Inflammatory macrophage (primary cell): Measurements from ENCODE around the gene LYPD8.
A peak's percentile ranks its signal among the peaks of the same experiment; 100 is the strongest.

ENCODE experiments used
- DNase-seq, 2 donors: peaks; one replicate each; pipeline ENCODE4 v3.0.0-alpha.2; 2020 to 2022

The LYPD8 gene

DNA sequence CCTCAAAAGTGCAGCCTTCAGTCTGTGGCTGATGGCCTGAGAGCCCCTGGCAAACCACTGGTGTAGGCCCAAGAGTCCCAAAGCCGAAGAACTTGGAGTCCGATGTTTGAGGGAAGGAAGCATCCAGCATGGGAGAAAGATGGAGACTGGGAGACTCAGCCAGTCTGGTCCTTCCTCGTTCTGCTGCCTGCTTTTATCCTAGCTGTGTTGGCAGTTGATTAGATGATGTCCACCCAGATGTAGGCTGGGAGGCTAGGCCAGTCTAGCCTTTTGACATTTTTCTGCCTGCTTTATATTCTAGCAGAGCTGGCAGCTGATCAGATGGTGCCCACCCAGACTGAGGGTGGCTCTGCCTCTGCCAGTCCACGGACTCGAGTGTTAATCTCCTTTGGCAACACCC, 1.1 kb upstream of the LYPD8 start:
- no peak for DNase-seq

DNA sequence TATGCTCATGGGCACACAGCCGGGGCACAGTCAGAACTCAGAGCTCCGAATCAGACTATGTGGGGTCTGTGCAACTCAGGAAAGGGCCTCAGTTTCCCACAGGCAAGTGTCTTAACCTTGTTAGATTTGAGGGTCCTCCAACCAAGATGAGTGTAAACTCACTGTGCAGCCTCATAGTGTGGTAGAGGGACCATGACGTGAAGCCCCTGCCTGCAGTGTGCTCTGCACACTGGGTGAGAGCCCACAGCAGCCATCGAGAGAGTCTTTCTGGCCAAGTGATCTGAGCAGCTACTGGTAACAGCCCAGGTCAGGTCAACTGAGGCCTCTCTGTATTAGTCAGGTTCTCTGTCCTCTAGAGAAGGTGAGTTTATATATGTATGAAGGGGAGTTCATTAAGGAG, 592 bp upstream of the LYPD8 start:
- no peak for DNase-seq

DNA sequence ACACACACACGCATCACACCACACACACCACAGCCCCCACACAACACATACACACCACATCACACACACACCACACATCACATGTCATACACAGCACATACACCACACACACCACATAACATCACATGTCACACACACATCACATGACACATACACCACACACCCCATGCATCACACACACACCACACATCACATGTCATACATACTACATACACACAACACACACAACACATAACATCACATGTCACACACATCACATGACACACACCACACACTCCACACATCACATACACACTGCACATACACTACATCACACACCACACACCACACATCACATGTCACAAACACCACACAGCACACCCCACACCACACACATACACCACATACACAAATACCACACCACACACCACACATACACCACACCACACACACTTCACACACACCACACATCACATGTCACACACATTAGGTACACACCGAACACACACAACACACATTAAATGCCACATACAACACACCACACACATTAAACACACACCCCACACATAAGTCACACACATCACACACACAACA, 1.8 kb downstream of the LYPD8 start:
- no peak for DNase-seq

DNA sequence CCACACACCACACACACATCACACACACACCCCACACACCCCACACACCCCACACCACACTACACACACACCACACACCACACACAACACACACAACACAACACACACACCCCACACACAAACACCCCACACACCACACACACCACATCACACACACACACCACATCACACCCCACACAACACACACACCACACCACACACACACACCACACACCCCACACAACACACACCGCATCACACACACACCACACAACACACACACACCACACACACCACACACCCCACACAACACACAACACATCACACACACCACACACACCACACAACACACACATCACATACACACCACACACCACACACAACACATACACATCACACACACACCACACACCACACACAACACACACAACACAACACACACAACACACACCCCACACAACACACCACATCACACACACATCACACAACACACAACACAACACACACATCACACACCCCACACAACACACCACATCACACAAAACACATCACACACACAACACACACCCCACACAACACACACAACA, 2.4 kb downstream of the LYPD8 start:
- DNase-seq = no peak

DNA sequence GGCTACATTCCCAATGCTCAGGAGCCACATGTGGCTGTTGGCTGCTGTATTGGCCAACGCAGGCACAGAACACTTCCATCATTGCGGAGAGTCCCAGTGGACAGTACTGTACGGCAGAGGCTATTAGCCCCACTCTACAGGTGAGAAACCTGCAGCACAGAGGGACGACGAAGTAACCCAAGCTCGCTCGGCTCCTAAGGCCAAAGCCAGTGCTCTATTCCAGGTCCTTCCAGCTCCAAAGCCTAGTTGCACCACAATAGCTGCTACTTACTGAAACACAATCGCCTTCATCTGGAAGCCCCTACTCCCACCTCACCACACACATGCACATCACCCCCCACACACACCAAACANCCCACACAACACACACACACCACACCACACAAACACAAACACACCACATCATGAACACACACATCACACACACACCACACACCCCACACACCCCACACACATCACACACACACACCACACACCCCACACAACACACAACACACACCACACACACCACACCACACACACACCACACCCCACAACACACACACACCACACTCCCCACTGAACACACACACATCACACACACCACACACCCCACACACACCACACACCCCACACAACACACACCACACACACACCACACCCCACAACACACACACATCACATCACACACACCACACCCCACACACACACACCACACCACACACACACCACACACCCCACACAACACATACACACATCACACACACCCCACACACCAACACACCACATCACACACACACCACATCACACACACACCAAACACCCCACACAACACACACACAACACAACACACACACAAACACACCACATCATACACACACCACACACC, 3.2 kb downstream of the LYPD8 start:
- DNase-seq = no peak

DNA sequence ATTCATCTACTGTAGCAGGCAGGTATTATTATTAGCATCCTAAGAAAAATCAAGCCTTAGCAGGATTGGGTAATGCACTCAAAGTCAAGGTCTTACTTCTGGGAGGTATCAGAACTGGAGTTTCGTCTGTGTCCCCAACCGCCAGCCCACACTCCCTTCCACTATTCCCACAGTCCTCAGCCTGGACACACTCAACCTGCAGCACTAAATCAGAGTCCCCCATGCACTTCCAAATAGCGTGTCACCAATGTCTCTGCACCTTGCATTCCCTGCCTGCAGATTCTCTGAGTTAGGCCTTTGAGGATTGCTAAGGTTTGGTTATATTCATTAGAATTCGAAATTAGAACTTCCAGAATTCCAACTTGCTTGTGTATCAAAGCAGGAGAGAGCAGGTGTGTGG, 3.9 kb downstream of the LYPD8 start:
- DNase-seq = no peak

DNA sequence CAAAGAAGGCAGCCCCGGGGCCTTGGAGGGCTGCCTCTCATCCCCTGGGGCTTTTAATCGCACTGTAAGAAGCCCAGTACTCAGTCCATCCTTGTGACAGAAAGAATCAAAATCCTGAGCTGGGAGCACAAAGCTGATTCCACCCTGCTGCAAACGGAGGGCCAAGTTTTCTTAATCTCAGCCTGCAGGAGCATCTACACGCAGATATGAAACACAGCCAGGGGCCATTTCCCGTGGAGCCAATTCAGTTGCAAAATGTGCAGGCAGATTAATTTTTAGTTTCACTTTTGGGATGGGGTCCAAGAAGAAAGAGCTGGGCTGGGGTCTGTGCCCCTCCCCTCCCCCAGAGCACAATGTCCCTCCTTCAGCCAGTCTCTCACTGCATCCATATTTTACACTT, 4.4 kb downstream of the LYPD8 start:
- no peak for DNase-seq

DNA sequence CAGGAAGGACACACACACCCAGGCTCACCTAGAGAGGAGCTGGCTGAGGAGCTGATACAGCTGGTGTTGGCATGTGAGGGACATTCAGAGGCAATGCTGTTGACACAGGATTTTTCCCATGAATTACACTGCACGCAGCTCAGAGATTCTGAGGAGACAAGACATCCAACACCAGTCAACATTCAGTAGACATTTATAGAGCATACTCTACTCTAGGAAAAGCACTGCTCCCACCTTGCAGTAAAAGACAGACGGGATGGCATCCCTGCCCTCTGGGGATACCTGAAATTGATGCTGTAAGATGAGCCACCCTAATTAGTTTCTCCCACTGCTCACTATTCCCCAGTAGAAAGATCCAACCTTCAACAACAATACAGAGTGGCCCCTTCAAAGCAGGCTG, 5.1 kb downstream of the LYPD8 start:
- no peak for DNase-seq

DNA sequence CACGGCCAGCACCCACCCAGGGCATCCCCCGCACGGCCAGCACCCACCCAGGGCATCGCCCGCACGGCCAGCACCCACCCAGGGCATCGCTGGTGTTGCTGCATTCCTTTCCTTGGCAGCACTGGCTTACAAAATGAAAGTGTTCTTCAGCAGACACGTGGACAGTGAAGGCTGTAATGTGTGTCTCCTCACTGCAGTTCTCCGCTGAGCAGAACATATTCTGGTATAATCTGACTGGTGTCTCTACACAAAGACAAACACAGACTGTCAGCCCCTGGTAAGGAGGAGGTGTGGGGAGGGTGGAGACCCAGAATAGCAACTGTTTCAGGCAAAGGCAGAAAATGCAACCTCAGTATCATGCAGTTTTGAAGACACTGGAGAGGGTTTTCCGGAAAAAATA, 7.3 kb downstream of the LYPD8 start:
- DNase-seq = no peak

DNA sequence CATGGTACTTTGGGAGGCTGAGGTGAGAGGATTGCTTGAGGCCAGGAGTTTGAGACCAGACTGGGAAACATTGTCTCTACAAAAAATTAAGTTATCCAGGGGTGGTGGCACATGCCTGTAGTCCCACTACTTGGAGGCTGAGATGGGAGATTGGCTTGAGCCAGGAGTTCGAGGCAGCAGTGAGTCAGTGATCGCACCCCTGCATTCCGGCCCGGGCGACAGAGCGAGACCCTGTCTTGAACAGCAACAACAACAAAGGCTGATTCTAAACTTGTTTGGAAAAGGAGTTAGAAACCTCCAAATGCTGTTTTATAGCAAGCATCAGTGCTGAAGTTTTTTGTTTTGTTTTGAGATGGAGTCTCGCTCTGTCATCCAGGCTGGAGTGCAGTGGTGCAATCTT, 14.7 kb downstream of the LYPD8 start:
- no peak for DNase-seq

DNA sequence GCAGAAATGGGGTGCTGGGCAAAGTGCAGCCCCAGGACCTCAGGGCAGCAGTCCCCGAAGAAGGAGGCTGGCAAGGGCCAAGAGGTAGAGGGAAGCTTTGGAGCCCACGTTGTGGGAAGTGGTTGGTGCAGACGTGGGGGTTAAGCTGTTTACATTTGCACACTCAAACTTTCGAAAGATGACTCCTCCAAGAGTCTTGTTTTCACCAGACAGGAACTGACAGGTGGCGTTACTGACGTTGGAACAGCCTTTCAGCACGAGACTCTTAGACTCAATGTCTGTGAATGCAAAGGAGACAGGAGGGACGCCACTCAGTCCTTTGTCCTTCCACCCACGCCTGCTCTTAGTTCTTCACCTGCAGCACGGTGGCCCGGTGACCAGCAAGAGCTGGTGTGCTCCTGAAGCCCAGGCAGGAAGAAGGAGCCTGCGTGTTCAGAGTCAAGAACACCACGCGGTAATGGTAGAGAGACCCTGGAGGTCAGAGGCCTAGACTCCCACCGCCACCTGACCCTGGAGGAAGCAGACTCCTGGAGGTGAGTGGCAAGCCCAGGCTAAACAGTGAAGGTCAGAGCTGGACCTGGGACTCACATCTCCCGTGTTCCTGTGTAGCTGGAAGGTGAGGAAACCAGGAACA, 15.9 kb downstream of the LYPD8 start:
- DNase-seq = peak; percentile 43 to 64

DNA sequence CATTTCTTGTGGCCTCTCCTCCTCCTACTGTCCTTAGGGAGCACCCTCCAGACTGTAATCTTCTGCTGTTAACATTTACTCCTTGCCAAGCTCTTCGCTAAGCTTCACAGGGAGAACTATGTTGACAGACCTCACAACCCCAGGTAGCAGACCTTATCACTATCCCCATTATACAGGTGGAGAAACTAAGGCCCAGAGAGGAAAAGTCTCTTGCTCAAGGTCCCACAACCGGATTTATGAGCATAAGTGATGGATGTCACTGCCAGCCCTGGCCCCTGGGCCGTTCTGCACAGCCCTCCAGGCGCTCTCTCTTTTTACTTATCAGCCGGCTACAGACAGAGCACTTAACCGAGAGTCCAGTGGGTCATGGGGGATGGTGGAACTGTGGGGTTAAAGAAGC, 18.1 kb downstream of the LYPD8 start:
- DNase-seq = no peak

DNA sequence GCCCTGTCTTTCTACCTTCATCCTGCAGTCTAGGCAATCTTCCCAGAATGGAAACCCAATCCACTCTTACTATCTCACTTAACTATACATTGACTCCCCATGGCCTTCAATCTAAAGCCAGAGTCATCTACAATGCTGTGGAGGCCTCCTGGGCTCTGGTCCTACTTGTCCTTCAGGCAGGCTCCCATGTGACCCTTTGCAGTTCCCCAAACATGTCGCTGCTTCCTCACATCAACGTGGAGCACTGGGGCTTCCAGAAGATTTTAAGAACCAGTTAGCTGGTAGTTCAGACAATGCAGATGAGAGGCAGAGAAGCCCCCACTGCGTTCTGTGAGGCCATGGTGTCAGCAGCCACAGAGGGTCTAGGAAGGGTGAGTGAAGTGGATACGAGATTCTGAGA, 18.6 kb downstream of the LYPD8 start:
- peak; percentile 12 to 51 for DNase-seq

DNA sequence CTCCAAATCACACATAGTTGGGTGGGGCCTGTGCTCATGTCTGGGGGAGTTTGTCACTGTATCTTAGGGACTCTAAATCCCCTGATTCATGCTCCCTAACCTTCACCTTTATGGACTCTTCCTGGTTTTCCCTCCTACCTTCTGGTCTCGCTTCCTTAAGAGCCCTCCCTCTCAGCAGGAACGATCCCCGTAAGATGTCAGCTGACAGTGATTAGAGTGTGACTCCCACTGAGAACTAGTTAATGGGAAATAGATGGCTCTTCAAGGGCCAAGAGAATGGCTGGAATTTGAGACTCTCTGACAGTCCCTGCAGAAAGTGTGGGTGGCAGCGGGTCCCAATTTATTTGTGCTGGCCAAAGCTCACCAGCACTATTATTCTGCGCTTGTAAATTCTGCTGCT, 22.0 kb downstream of the LYPD8 start:
- no peak for DNase-seq

DNA sequence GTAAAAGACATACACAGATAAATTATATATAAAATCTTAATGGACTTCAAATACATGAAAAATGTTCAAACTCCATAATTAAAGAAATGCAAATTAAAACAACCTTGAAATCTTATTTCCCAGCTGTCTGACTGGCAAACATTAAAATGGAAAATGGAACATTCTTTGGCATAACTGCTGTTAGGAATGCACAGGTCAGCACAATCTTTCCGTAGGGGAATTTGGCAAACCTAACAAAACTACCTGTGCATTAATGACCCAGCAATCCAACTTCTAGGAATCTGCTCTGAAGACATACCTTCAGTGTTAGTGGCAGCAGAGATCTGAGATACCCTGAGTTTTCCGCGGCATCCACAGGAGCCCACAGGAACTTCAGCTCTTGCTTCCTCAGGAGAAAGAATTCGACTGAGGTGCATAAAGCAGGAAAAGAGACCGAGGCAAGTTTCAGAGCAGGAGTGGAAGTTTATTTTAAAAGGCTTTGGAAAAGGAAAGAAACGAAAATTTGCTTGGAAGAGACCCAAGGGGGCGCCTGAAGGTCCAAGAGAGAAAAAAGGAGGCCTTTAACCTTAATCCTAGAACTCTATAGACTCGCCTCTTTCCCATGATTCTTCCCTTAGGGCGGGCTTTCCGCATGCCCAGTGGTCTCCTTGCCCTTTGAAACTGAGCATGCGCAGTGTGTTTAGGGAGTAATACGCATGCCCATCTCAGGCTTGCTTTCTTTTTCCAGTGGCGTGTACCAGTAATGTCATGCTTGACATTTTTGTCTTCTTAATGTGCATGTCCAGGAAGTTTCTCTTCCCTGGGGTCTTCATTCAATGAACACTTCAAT, 24.8 kb downstream of the LYPD8 start:
- DNase-seq = no peak

DNA sequence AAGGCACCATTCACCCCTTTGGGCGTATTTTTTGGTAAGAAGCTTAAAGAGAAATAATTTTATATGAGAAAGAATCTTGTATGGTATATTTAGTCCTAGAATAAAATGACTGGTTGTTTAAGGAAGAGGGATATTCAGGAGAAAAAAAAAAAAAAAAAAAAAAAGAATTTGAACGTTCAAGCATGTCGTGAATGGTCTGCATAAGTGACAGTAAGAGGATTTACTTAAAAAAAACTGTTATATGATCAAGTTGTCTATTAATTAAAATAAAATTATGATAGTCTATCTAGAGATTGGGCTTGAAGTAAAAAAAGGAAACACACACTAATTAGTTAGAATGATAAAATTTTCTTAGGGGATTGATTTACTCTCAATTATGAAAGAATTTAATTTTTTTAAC, 41.3 kb downstream of the LYPD8 start:
- no peak for DNase-seq

DNA sequence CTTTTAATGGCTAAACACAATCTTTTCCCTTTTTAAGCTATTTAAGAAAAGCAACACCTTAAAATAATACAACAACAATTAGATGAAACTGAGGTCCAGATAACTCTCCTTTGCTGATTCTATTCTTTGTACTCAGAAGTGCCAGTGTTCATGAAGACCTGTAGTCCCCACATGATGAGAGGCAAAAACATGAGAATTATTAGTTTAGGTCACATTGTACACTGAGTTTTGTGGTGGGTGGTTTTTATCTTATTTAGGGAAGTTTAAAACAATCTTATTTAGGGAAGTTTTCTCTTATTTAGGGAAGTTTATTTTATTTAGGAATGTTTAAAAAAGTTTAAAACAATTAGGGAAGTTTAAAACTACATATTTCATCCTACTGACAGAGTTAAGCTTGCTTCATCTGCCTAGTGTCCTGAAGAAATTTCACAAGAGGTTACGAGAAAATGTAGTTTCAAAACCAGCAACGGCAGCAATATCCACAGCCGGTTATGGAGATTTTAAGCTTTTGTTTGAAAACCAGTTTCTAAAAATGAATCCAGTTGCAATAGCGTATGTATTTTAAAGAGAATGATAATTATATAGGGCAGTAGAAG, 45.2 kb downstream of the LYPD8 start:
- DNase-seq = peak; percentile 81 to 94

DNA sequence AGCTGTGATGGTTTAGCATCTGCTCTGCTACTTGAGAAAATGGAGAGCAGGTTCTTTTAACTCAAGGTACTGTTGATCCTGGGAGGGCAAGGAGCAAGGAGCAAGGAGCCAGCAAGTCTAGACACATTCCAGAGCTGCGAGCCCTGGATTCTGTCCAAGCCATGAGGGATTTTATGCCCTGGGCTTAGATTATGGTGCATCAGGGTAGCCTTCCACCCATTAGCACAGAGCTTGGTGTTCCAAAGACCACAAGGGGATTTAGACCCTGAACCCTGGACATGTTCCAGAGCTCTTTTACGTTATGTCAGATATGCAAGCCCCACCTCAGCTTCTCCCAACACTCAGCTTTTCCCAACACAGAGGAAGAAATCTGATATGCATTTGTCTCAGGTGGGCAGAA, 51.0 kb downstream of the LYPD8 start:
- DNase-seq = no peak

DNA sequence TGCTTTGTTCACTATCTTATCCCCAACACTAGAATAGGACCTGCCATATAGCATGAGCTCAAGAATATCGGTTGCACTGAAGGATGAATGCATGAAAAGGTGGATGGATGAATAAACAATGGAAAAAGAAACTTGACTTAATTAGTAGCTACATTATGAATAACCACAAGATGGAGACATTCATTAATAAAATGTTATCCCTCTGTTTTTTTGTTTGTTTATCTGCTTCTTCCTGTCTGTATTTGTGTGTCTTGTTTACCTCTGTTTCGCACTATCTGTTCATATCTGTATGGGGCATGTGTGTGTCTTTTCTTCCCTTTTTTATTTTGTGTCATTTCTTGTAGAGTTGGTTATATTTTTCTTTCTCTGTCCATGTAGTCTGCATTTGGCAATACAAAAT, 51.9 kb downstream of the LYPD8 start:
- DNase-seq = peak in 1 of 2 donors; percentile 28

DNA sequence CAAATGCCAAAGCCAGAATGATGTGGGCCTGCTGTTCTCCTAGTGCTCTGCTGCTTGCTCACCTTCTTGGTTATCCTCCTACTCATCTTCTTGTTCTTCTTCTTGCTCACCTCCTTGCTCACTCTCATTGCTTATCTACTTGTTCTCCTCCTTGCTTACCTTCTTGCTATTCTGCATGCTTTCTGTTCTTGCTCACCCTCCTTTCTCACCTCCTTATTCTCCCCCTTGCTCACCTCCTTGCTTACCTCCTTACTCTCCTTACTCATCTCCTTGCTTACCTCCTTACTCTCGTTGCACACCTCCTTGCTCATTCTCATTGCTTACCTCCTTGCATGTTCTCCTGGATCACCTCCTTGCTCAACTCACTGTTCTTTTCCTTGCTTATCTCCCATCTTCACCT, 52.8 kb downstream of the LYPD8 start, which contains the start of gene OR14I1:
Gene OR14I1, minus strand, starts transcription at position 53 of the 400 bp plus-strand sequence.
- DNase-seq = no peak

DNA sequence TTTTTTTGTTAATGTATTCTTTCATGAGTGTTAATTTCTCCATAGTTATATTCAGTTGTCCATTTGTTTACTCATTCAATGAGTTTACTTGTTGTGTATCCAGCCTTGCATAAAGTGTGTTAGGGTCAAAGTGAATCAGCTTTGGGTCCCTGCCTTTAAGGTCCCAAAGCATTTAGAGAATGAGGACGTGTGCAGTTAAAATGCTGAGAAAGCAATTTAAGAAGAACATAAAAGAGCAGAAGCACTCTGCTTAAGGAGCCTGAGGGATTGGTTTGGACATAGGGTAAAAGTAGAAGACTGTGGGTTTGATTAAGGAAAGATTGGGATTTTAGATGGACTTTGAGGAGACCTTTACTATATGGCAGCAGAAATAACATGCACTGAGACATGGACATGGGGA, 56.5 kb downstream of the LYPD8 start:
- DNase-seq = no peak

DNA sequence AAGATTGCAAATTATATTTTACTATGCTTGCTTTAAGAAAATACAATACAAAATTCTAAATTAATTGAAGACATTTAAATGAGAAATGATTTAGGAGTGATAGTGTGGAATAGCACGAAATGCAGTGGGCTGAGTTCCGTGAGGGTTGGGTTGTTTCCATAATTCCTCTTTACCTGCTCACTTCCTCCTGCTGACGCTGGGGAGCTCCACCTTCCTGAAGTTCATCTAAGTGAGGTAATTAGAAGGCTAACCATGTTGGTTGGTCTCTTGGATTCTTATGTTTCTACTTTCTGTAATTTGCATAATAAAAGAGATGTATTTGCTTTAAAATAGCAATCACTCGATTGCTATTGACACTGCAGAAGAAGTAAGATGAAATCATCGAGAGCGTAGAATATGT, 57.7 kb downstream of the LYPD8 start:
- DNase-seq = no peak
